Right lung (tissue), 10 donors: ENCODE results near the gene SBNO1. TPM values are rescaled to one million over a fixed set of nuclear protein-coding genes. Genes with fewer than 3 reads are reported as not detected.
"Not testable (repeated sequence)": the region's sequence is repeated elsewhere in the genome, so short reads cannot be mapped to it uniquely, and the experiment has no call there.

Experiments
- DNase-seq, 2 donors: peaks; one replicate each; pipeline ENCODE4 v3.0.0-alpha.2; 2013
- long read RNA-seq, 8 donors: transcript quantifications; one replicate each; lab custom pipeline, GENCODE V29; 2026
- polyA plus RNA-seq, 5 donors: library from polyadenylated mRNA; unstranded; fragments of 120-200 nt; gene quantifications; one replicate each; pipeline versions ENCODE4 v1.2.1 to v1.2.3, GENCODE V29; 2013; ENCODE audit warnings: inconsistent platforms in 1 of 5, low replicate concordance in 1 of 5; ENCODE audit not compliant: insufficient read length in 5 of 5, insufficient read depth in 1 of 5

The SBNO1 gene
- polyA plus RNA-seq, result 10 to 100 TPM; 18.3 to 30.8 (median 29.5) TPM
- long read RNA-seq, donor 1, partial matches to known transcripts, result 55 of 81 reads
- long read RNA-seq, donor 1, other reads (novel, unspliced or antisense), result 26 of 81 reads
- long read RNA-seq, donor 2, result 0 reads
- long read RNA-seq, donor 3, partial matches to known transcripts, result 6 of 6 reads
- long read RNA-seq, donor 3, other reads (novel, unspliced or antisense), result 0 of 6 reads
- long read RNA-seq, donor 4, result 0 reads
- long read RNA-seq, donor 5, result 0 reads
- long read RNA-seq, donor 6, partial matches to known transcripts, result 0 of 5 reads
- long read RNA-seq, donor 6, other reads (novel, unspliced or antisense), result 5 of 5 reads
- long read RNA-seq, donor 7, result 0 reads
- long read RNA-seq, donor 8, result 0 reads

- peak; percentile 95 to 96 for DNase-seq
These were observed at the start of gene SBNO1 for GRCh38 chr12:123364532-123365024. SBNO1 (minus strand) TSS chr12:123364847; CDS start chr12:123350441, 14,406 bp downstream.

- DNase-seq, result no peak
These were observed 45.4 kb upstream of the SBNO1 start for GRCh38 chr12:123410041-123410412.

DNA sequence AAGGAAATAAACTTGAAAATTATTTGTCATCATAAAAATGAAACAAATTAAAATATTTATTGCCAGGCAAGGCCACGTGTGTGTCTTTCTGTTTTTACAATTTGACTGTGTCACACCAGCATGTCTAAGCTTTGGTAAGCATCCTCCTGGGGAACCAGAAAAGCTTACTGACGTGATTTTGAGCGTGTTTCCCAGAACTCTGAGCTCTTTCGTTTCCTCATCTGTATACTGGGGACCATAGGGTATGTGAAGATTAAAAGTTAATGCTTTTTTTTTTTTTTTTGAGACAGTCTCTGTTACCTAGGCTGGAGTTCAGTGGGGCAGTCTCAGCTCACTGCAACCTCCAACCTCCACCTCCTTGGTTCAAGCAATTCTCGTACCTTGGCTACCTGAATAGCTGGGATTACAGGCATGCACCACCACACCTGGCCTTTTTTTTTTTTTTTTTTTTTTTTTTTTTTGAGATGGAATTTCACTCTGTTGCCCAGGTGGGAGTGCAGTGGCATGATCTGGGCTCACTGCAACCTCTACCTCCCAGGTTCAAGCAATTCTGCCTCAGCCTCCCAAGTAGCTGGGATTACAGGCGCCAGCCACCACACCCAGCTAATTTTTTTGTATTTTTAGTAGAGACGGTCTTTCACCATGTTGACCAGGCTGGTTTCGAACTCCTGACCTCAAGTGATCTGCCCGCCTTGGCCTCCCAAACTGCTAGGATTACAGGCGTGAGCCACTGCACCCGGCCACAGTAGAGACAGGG is 44.8 kb upstream of the SBNO1 start:
- DNase-seq, result not testable (repeated sequence)

- not testable (repeated sequence) for DNase-seq
These were observed 44.0 kb upstream of the SBNO1 start for GRCh38 chr12:123408619-123409018.

GRCh38 chr12:123407934-123408333 is 43.3 kb upstream of the SBNO1 start:
- not testable (repeated sequence) for DNase-seq

DNA sequence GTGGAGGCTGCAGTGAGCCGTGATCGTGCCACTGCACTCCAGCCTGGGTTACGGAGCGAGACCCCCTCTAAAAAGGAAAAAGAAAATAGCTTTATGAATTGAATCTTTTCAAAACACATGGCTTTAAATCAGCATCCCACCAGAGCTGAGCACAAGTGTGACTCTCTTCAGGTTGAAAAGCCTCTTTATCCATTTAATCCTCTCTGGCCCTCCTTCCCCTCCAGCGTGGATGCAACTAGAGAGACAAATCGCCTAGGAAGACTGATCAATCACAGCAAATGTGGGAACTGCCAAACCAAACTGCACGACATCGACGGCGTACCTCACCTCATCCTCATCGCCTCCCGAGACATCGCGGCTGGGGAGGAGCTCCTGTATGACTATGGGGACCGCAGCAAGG is 42.6 kb upstream of the SBNO1 start:
- DNase-seq, result not testable (repeated sequence)

GRCh38 chr12:123404581-123404980 is 39.9 kb upstream of the SBNO1 start:
- no peak for DNase-seq

DNA sequence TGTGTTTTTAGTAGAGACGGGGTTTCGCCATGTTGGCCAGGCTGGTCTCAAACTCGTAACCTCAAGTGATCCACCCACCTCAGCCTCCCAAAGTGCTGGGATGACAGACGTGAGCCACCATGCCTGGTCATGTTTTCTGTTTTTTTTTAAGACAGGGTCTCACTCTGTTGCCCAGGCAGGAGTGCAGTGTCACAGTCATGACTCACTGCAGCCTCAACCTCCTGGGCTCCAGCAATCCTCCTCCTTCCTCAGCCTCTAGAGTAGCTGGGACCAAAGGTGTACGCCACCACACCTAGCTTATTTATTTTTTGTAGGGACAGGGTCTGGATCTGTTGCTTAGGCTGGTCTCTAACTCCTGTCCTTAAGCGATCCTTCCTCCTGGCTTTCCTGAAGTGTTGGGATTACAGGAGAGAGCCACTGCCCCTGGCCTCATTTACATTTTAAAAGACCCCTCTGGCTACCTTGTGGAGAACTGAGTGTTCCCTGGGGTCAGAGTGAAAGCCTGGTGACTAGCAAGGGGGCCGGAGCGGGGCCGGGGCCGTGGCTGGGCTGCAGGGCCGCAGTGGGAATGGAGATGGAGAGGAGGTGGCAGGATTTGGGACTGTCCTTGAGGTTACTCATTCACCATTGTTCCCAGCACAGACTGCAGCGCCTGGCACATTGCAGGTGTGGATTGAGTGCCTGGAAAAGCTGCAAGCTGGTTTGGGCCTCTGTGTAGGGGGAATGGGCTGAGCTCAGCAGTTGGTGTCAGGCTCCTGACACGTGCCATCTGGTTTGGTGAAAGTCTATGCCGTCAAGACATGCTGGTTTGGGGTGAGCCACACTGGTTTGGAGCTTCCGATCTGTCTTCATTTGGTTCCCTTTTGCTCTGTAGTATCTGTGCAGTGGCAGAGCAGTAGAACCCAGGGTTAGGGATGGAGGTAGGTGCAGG is 37.4 kb upstream of the SBNO1 start:
- DNase-seq, result no peak

- DNase-seq, result no peak
These were observed 34.6 kb upstream of the SBNO1 start for GRCh38 chr12:123399255-123399617.

DNA sequence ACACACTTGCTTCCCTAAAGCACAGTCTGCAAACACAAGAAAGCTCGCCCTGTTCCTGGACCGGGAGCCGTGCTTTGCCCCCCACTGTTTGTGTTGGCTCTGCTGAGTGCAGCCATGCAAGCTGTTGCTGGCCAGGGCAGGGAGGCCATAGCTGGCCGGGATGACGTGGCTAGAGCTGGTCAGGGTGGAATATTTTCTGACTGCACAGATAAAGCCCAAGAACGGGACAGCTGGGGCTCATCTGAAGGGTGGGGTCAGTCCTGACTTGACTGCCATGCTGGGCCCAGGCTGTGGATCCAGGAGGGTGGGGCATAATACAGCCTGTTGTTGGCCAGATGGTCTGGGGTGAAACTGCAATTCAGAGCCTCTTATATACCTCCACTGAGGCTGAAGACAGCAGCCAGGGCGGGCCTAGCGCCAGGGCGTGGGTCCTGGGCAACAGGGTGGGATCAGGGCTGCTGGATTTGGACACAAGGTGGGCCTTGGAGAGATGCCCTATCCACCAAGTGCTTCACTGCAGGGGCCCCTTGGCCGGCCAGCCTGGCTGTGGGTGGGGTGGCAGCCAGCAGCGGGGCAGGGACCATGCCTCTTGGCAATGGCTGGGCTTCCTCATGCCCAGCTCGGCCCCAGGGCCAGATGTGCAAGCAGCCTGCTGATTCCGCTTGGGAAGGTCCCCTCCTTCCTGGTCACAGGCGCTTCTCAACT is 34.1 kb upstream of the SBNO1 start:
- DNase-seq, result no peak

GRCh38 chr12:123398177-123398549 is 33.5 kb upstream of the SBNO1 start:
- no peak for DNase-seq

- DNase-seq, result no peak
These were observed 32.8 kb upstream of the SBNO1 start for GRCh38 chr12:123397400-123397799.

GRCh38 chr12:123396954-123397353 is 32.3 kb upstream of the SBNO1 start:
- DNase-seq, result no peak

- no peak for DNase-seq
These were observed 31.9 kb upstream of the SBNO1 start for GRCh38 chr12:123396543-123396942.

GRCh38 chr12:123395236-123395635 is 30.6 kb upstream of the SBNO1 start:
- no peak for DNase-seq

DNA sequence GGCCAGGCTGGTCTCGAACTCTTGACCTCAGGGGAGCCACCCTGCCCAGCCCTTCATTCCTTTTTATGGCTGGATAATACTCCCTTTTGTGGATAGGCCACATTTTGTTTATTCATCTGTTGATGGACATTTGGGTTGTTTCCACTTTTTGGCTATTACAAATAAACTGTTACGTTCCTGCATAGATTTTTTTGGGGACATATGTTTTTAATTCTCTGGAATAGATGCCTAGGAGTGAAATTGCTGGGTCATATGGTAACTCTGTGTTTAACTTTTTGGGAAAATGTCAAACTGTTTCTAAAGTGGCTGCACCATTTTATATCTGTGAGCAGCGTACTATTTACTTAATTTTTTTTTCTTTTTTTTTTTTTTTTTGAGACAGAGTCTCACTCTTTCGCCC is 29.1 kb upstream of the SBNO1 start:
- no peak for DNase-seq

GRCh38 chr12:123391546-123392343 is 27.1 kb upstream of the SBNO1 start:
- DNase-seq, result no peak

- peak in 1 of 2 donors; percentile 15 for DNase-seq
These were observed 26.1 kb upstream of the SBNO1 start for GRCh38 chr12:123390498-123391426.
